Retinal pigment epithelial cell (primary cell): ENCODE measurements around the gene SLC51B.
A peak's percentile ranks its signal among the peaks of the same experiment; 100 is the strongest.
"Not testable (repeated sequence)": the region's sequence is repeated elsewhere in the genome, so short reads cannot be mapped to it uniquely, and the experiment has no call there.

Source experiments
- DNase-seq: peaks from one replicate; pipeline ENCODE4 v3.0.0-alpha.2; 2010; ENCODE audit warnings: low read depth
- H3K4me3 ChIP-seq: 2 replicates; pipeline ENCODE4 v1.5.1; 2011; ENCODE audit warnings: mild to moderate bottlenecking, low read length, control low read depth, moderate library complexity
- CTCF ChIP-seq: conservative IDR thresholded peaks from 2 replicates; pipeline ENCODE4 v1.5.1; 2011; ENCODE audit warnings: low read depth, low read length, control low read depth, inconsistent platforms

Gene SLC51B

DNA sequence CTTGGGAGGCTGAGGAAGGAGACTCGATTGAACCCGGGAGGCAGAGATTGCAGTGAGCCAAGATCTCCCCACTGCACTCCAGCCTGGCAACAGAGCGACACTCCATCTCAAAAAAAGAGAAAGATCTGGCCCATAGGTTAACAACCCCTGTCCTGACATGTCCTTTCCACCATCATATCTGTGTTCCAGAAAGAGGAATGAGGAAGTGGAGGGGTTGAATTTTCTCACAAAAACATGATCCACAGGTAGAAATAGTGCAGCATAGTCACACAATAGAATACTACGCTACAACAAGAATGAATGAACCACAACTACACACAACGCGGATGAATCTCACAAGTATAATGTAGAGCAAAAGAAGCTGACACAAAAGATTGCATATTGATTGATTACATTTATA is 4.7 kb upstream of the SLC51B start:
- no peak for TF ChIP-seq CTCF
- no peak overlapping the region for H3K4me3 ChIP-seq
- no peak for DNase-seq

- DNase-seq = no peak
- TF ChIP-seq CTCF = no peak
- H3K4me3 ChIP-seq = no peak overlapping the region
Observed at GRCh38 chr15:65041787-65042186, 3.4 kb upstream of the SLC51B start.

DNA sequence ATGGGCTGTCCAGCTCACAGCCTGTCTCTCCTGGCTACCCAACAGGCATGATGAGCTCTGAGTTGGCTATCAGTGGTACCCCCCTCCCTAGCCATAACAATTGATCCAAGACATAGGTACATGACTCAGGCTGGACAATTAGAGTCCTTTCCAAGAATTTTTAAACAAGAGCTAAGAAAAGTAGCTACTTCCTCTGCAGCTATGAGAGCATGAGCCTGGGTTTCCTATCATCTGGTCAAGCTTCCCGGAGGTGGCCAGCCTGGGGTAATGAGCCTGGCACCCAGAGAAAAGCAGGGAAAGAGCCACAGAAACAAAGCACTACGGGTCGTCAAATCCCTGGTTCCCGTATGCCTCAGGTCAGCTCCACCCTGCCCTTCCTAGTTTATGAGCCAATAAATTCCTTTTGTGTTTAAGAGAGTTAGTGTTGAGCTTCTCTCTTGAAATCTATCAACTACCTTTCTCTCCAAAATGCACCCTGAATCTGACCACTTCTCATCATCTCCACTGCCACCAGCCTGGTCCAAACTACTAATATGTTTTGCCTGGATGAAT is 2.3 kb upstream of the SLC51B start:
- no peak for TF ChIP-seq CTCF
- no peak for DNase-seq
- H3K4me3 ChIP-seq = no peak overlapping the region

GRCh38 chr15:65044218-65044617 is 969 bp upstream of the SLC51B start:
- not testable (repeated sequence) for DNase-seq, H3K4me3 ChIP-seq

GRCh38 chr15:65048241-65048640 is 3.1 kb downstream of the SLC51B start:
- no peak for TF ChIP-seq CTCF
- H3K4me3 ChIP-seq = no peak overlapping the region
- DNase-seq = no peak

DNA sequence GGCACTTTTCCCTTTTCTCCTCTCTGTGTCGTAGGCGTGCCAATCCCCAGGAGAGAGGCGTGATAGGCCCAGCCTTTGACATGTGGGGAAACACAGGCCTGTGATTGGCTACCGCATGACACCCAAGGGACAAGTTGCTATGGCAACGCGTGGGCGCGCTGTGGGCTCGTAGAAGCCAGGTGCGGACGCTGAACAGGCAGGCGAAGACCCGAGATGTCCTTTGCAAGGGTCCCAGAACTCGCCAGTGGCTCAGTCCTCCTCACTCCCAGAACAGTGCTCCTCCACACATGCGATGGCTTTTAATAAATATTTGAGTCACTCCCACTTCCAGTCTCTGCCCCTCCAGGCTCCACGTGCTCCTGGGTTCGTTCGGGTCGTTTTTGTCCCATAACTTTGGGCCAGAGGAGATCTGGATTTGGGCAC is 4.2 kb downstream of the SLC51B start:
- peak overlapping the region; percentile 47 for H3K4me3 ChIP-seq
- no peak for TF ChIP-seq CTCF
- DNase-seq = no peak

DNA sequence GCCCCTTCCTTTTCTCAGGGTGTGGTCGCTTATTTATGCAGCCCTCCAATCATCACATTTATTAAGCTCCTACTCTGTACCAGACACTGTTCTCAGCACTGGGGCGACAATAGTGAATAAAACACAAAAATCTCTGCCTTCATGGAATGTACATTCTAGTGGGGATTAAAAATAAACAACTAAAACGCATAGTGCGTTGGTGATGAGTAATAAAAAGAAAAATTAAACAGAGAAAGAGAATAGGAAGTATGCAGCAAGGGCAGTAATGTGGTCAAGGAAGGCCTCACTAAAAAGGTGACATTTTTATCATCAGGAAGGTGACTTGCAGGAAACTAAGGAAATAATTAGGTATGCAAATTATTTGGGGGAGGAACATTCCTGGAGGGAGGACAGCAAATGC is 5.1 kb downstream of the SLC51B start:
- no peak for TF ChIP-seq CTCF
- no peak for DNase-seq
- no peak overlapping the region for H3K4me3 ChIP-seq

DNA sequence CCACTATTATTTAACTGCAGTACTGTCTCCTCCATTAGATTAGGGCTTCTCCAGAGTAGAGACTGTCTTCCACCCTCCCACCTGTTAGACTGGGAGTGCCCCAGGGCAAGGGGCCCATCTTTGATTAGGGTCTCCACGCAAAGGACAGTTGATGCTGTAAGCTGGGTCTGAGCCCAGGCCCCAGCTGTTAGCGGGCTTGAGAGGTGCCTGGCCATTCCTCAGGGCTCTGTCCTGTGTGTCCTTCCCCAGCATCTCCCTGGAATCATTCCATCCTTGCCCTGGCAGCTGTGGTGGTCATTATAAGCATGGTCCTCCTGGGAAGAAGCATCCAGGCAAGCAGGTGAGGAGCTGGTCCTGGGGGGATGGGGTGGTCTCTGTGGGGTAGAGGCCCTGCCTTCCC is 6.1 kb downstream of the SLC51B start:
- TF ChIP-seq CTCF = no peak
- no peak for DNase-seq
- H3K4me3 ChIP-seq = no peak overlapping the region
